Measurements from ENCODE around the gene PRPS1. TPM values are rescaled to one million over a fixed set of nuclear protein-coding genes. Genes with fewer than 3 reads are reported as not detected.

Gene PRPS1
- total RNA-seq, 1 experiment from 2014 or later, result 90.5 TPM

- Histone ChIP-seq H4K8ac (replicated peaks; ENCODE audit: insufficient read length, low read depth, low read length) (no peak overlapping the region), H2BK15ac (ENCODE audit: low read depth, low read length) (no peak overlapping the region), H3K4me2 (ENCODE audit: insufficient read depth, insufficient read length, low read length) (no peak overlapping the region), H2BK5ac (ENCODE audit: insufficient read length, low read length) (no peak overlapping the region), H3K18ac (ENCODE audit: insufficient read length, low read depth, low read length) (no peak overlapping the region), H3K23me2 (ENCODE audit: insufficient read length, low read depth, low read length, poor library complexity, severe bottlenecking) (no peaks in the 10 kb centered on the region), H3K27ac (ENCODE audit: insufficient read length, low read depth, low read length) (no peak overlapping the region), H3K79me2 (ENCODE audit: insufficient read depth, low read length) (no peaks in the 10 kb centered on the region), H3K4me1 (ENCODE audit: insufficient read depth, low read length) (no peaks in the 10 kb centered on the region; the same call in 1 of the 2 replicates), H4K5ac (ENCODE audit: insufficient read length, low read depth, low read length) (no peak overlapping the region), H3K23ac (ENCODE audit: insufficient read length, low read depth, low read length) (no peak overlapping the region), H3K4ac (ENCODE audit: low read depth, low read length) (no peak overlapping the region), H3K56ac (ENCODE audit: insufficient read length, low read depth, low read length) (no peak overlapping the region), H3T11ph (ENCODE audit: low read length) (no peak overlapping the region), H3K9me3 (ENCODE audit: control insufficient read depth, low read depth, low read length) (no peaks in the 10 kb centered on the region), H3K9ac (ENCODE audit: extremely low read depth, insufficient read length, low read length) (no peak overlapping the region), H3K27me3 (ENCODE audit: insufficient read depth, low read length) (no peaks in the 10 kb centered on the region; the same call in 1 of the 2 replicates), H2AK5ac (ENCODE audit: insufficient read length, low read length) (no peak overlapping the region), H3K79me1 (ENCODE audit: insufficient read depth, low read depth, low read length, poor library complexity, severe bottlenecking) (no peaks in the 10 kb centered on the region), H2AFZ (ENCODE audit: low read length) (no peak overlapping the region), H2BK120ac (ENCODE audit: low read depth, low read length, poor library complexity, severe bottlenecking) (no peak overlapping the region), H4K20me1 (ENCODE audit: control insufficient read depth, insufficient read depth, insufficient read length) (no peaks in the 10 kb centered on the region), H3K14ac (ENCODE audit: insufficient read depth, low read length) (no peak overlapping the region), H2BK20ac (ENCODE audit: low read depth, low read length, poor library complexity, severe bottlenecking) (no peak overlapping the region), H2BK12ac (ENCODE audit: insufficient read length, low read depth, low read length) (no peak overlapping the region), H4K91ac (ENCODE audit: insufficient read length, low read depth, low read length) (no peak overlapping the region)
- Mint-ChIP-seq H3K4me3 (peak overlapping the region in 1 of 2 experiments; percentile 29; a peak in 2 of 5 replicates), H3K4me1 (peaks cover 0 to 39% of the 10 kb centered on the region in 2 experiments; a peak in 2 of 4 replicates), H3K9me3 (peaks cover 0 to 64% of the 10 kb centered on the region in 2 experiments; a peak in 2 of 5 replicates), H3K27ac (peak overlapping the region in 1 of 3 experiments; percentile 67; a peak in 1 of 7 replicates), H3K36me3 (ENCODE audit: insufficient read depth in 1 of 3, low read depth in 3 of 3) (no peaks in the 10 kb centered on the region), H3K27me3 (ENCODE audit: low read depth) (peaks cover 13% of the 10 kb centered on the region)
- WGBS (ENCODE audit: extremely low coverage, insufficient read length, low lambda C conversion rate), result no CpG with 5 or more reads among the region's 9 CpGs
- no peak for TF ChIP-seq CTCF (conservative IDR thresholded peaks at IDR 0.05)
- DNase-seq, result no peak
Measured at GRCh38 chrX:107675823-107676555, 47.7 kb downstream of the PRPS1 start.

Measured in H9 (cell line).